SH-SY5Y (cell line): Measurements from ENCODE around the gene PRSS38.

Experiments used
- GATA2 ChIP-seq: IDR thresholded peaks from 2 replicates; pipeline ENCODE4 v1.6.1; 2011; ENCODE audit warnings: mild to moderate bottlenecking, low read depth, low read length
- GATA3 ChIP-seq: IDR thresholded peaks from 2 replicates; pipeline ENCODE4 v1.6.1; 2011; ENCODE audit warnings: low read depth, mild to moderate bottlenecking, low read length, moderate library complexity

DNA sequence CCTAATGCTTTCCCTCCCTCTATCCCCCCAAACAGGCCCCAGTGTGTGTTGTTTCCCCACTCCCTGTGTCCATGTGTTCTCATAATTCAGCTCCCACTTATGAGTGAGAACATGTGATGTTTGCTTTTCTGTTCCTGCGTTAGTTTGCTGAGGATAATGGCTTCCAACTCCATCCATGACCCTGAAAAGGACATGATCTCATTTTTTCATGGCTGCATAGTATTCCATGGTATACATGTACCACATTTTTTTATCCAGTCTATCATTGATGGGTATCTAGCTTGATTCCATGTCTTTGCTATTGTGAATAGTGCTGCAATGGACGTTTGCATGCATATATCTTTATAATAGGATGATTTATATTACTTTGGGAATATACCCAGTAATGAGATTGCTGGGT is 8.7 kb downstream of the PRSS38 start:
- TF ChIP-seq GATA2 (no peak), GATA3 (no peak)
